ENCODE results near the gene PRR27.
"Not testable (repeated sequence)": the region's sequence is repeated elsewhere in the genome, so short reads cannot be mapped to it uniquely, and the experiment has no call there.

The PRR27 gene

DNA sequence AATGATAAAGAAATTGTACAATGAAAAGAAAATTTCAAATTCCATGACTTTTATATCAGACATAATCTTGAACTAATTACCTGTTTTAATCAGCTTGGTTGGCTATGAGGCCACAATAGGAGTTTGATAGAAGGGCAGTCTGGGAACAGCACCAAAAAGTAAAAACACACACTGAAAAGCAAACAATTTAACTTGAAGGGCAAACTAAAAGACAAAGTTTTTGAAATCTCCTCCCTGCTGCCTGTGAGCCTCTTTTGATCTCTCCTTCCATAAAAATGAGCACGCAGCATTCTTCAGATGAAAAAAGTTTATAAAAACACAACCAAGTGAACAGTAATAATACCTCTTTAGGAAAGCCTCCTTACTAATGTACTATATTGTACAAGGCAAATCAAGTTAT, 49.6 kb downstream of the PRR27 start:
- no peak for FAIRE-seq

DNA sequence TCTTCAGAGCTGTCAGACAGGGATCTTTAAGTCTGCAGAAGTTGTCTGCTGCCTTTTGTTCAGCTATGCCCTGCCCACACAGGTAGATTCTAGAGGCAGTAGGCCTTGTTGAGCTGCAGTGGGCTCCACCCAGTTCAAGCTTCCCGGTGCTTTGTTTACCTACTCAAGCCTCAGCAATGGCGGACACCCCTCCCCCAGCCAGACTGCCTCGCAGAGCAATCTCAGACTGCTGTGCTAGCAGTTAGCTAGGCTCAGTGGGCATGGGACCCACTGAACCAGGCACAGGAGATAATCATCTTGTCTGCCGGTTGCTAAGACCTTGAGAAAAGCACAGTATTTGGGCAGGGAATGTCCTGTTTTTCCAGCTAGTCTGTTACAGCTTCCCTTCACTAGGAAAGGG, 58.7 kb downstream of the PRR27 start:
- not testable (repeated sequence) for FAIRE-seq

All from endometrium (tissue), 2 donors.